Pulmonary artery endothelial cell (primary cell): Measurements from ENCODE around the gene DYNLT4. TPM values are rescaled to one million over a fixed set of nuclear protein-coding genes. Genes with fewer than 3 reads are reported as not detected.
A peak's percentile ranks its signal among the peaks of the same experiment; 100 is the strongest.
"Not testable (repeated sequence)": the region's sequence is repeated elsewhere in the genome, so short reads cannot be mapped to it uniquely, and the experiment has no call there.

Experiments
- DNase-seq: peaks from one replicate; pipeline ENCODE4 v3.0.0-alpha.2; 2011; ENCODE audit warnings: low read depth, low spot score
- total RNA-seq: library from RNA; depleted of rRNA; stranded (reverse); fragments of >200 nt; gene quantifications from 2 replicates; pipeline ENCODE4 v1.2.3, GENCODE V29; 2014

DYNLT4 gene, protein sequence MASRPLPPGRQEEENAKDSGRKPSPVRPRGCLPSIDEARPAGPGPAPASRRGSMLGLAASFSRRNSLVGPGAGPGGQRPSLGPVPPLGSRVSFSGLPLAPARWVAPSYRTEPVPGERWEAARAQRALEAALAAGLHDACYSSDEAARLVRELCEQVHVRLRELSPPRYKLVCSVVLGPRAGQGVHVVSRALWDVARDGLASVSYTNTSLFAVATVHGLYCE
- total RNA-seq: 0.20 and 0.28 TPM in 2 replicates

DNA sequence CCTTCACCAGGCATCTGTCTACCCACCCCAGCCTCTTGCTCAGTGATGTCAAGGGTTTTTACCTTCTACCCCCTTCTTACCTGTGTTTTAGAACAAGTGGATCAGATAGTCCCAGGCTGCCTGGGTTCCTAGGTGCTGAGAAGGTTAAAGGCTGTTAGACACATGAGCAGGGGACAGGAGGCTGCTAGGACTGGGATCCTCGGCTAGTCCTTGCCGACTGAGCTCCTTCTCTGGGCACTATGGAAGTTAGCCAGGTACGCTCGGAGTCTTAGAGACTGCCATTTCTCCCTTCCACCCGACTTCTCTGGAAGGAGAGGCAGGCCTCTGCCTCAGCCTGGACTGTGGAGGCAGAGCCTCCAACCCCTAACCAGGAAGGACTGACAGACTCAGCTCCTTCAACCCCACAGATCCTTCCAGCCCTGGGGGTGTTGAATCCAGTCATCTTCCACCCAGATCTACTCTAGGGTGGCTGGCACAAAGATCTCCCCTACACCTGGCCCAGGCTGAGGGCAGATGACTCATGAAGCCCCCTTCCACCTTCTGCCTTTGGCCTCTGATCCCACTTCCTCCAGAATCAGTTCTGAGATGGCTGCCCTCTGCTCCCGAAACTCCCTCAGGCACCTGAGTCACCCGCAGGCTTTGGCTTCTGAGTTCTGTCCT, at the start of gene DYNLT4:
Gene DYNLT4, minus strand, starts transcription at position 648 of the 660 bp plus-strand sequence. CDS start 683 bp downstream, outside the sequence.
- no peak for DNase-seq

DNA sequence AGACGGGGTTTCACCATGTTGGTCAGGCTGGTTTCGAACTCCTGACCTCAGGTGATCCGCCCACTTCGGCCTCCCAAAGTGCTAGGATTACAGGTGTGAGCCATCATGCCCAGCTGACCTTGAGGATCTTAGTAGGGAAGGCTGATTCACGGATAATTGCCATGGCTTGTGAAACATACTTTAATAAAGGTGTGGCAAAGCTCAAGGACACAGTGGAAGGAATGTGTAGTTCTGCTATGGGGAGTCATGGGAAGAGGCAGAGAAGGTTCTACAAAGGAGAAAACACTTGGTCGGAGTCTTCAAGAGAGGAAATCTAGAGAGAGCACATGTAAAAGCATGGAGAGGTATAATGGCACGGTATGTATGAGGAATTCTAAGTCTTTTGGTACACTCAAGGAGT, 48.6 kb upstream of the DYNLT4 start:
- no peak for DNase-seq

DNA sequence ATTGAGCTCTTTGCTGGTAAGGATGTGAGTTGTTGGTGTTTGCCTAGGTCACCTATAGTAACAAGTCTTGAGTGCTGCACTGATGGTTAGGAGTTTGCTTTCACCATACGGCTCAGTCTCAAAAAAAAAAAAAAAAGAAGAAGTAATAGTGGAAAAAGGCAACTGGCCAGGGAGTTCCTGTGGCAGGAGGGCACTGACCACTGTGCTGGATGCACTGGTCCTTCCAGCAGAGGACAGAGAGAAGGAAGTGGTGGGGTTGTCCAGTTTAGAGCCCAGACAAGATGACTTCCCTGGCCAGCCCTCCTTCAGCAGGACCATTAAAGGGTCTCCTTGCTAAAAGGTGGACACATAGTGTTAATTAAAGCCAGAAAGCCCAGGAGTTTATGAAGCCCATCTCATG, 47.8 kb upstream of the DYNLT4 start:
- DNase-seq: no peak

DNA sequence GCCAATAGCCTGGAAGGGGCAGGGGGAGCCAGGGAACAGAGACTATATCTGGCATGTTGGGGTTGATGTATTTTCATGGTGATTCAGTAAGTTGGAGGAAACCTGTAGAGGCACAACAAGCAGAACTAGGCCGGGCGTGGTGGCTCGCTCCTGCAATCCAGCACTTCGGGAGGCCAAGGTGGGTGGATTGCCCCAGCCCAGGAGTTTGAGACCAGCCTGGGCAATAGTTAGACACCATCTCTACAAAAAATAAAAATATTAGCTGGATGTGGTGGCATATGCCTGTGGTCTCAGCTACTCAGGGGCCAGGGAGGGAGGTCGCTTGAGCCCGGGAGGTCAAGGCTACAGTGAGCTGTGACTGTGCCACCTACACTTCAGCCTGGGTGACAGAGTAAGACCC, 46.0 kb upstream of the DYNLT4 start:
- DNase-seq: no peak

DNA sequence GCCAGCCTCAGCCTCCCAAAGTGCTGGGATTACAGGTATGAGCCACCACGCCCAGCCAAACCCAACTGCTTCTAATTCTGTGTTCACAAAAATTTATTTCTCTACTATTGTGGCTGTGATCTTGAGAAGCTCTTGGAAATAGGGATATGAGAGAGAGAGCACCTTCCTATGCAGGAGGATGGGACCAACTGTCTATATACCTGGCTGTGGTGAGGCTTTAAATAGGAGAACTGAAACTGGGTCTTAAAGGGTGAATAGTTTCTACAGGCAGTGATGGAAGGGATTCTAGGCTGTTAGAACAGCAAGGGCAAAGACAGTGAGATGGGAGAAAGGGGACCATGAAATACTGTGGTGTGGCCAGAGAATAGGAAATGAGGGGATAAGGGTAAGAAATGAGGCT, 44.2 kb upstream of the DYNLT4 start:
- DNase-seq: no peak

DNA sequence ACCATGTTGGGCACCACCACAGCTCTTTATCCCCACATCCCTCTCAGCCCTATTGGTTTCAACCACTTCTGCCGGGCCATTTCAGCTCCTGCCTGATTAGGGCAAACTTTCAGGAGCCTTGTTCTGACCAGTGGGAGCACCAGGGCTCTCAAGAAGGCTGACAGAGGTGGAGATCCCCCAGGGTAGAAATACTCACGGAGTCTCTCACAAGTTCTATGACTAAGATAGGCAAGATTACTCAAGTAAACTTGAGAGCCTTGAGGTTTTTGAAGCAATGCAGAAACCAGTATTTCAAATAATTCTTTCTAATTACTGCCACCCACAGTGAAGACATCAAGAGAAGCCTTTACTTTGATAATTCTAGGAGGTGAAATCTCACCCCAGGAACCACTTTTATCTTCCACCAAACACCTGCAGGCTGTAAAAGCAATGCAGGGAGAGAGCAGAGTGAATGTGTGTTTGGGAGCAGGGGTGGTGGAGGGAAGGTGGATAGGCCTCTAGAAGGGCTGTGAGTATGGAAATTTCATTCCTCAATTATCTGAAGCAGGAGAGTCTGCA, 42.5 kb upstream of the DYNLT4 start:
- no peak for DNase-seq

DNA sequence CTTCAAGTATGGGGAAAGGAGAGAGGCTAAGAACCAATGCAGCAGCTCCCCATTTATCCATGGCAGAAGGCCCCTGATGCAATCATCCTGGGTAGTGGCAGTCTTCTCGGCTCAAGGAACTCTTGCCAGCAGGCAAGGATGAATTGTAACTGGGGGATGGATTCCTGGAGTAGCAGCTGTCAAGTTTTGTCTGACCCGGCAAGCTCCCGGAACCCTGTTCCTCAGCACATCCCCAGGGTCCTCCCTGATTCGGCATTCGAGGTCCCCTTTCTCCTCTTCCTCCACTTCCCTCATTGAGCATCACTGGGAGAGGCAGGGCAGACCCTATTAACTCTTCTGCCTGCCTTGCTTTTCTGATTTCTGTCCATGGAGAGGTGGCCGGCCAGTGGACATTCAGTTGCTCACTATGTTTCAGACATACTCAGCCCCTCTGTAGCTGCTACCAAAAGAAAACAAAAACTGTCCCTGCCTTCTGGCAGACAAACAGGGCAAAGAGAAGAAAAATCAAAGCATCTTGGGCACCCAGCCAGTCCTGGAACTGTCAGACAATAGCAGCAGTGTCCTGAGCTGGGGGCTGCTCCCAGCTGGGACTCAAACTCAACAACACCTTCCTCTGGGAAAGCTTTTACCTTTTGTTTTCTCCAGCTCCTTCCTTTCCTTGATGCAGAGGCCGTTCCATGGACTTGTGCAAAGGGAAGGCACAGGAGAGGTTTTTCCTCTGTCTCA, 41.5 kb upstream of the DYNLT4 start:
- DNase-seq: no peak

DNA sequence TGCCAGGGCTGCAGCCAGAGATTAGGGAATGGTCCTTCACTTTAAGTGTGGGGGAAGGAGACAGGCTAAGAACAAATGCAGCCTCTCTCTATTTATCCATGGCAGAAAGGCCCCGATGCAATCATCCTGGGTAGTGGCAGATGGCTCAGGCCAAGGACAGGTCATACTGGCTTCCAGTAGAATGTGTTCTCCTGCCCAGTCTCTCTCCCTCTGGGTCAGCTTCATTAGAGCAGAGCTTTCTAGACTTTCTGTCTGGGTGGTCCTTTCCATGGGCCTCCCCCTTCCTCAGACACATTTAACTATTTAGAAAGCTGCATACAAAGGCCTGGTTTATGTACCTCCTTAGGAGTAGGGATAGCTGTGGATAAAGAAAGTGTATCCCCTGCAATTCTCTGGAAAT, 40.7 kb upstream of the DYNLT4 start:
- DNase-seq: no peak

DNA sequence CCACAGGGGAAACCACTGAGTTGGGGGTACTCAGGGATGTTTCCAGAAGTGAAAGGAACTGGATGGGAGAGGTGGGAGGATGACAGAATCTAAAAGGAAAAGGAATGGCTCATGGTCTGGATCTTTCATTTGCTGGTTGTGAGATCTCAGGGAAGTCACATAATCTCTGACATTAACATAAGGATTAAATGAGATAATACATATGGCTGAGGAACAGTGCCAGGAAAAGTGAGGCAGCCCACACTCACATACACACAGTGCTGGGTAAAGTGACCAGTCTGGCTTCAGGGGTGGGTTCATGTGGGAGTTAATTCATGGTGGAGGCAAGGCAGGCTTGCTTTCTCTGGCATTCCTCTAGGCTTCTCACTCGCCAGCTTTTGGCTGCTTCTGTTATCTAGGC, 39.8 kb upstream of the DYNLT4 start:
- DNase-seq: no peak

DNA sequence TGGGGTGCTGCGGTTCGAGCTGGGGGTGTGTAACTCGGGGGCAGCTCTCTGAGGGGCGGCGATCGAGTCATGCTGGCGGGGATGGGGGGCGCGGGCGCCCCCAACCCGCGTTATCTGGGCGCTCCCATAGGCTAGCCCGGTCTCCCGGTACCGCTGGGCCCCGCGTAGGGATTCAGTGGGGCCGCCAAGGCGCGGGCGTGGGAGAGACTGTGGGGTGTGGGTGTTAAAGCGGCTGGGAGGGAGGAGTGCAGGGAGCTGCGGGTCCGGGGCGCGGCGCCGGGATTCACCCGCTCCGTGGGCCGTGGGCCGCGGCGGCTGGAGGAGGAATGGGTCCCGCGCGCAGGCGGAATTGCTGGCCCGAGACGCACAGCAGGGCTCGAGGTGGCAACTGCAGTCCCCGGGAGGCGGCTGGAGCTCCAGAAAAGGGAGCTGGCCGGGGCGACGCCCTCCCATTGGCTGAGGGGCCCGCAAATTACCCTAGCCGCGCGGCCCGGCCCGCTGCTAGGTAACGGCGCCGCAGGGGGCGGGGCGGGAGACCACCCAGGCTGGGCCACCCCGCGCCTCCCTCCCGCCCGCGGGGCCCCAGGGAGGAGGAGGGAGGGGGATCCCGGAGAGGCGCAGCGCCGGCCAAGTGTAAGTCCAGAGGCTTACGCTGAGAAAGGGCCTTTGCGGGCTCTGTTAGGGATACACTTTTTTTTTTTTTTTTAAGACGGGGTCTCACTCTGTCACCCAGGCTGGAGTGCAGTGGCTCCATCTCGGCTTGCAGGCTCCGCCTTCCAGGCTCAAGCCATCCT, 35.9 kb upstream of the DYNLT4 start, which contains the start of gene PTCH2:
Gene PTCH2, minus strand, starts transcription at position 392 of the 794 bp plus-strand sequence. Its CDS starts 321 bp downstream, at position 71.
- DNase-seq: no peak

DNA sequence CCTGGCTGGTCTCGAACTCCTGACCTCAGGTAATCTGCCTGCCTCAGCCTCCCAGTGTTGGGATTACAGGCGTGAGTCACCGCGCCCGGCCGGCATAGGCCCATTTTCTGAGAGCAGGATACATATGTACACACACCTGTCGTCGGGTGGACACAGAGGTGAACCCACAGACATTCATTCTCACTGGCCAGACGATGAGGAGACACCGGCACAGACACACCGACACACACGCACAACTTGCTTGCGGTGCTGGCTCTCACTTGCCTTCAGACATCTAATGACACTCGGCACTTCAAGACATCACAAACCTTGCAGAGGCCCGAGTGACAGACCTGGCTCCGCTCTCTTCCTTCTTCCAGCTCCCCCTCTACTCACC, 35.3 kb upstream of the DYNLT4 start:
- no peak for DNase-seq

DNA sequence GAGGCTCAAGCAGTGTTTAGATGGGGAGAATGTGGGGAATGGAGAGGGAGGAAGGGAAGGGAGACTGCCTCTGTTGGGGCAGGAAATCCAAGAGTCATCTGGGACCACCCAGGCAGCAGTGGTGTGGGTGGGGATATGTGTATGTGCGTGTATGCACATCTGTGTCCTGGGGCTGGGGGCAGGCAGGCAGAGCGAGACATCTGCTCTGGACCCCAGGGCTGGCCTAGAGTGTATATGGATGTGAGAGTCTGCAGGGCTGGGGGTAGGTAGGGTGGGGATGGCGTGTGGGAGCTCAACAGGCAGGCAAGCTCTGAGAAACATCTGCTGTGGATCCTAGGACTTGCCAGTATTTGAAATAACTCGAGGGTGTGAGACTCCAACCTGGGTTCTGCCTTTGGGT, 32.4 kb upstream of the DYNLT4 start:
- DNase-seq: no peak

DNA sequence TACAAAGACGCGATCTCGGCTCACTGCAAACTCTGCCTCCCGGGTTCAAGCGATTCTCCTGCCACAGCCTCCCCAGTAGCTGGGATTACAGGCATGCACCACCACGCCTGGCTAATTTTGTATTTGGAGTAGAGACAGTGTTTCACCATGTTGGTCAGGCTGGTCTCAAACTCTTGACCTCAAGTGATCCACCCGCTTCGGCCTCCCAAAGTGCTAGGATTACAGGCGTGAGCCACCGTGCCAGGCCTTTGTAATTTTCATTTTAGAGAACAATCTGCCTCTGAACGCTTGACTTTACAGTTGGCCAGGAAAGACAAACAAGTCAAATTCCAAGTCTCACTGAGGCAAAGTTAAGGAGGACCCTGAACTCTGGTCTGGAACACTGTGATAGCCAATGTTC, 31.1 kb upstream of the DYNLT4 start:
- DNase-seq: not testable (repeated sequence)

DNA sequence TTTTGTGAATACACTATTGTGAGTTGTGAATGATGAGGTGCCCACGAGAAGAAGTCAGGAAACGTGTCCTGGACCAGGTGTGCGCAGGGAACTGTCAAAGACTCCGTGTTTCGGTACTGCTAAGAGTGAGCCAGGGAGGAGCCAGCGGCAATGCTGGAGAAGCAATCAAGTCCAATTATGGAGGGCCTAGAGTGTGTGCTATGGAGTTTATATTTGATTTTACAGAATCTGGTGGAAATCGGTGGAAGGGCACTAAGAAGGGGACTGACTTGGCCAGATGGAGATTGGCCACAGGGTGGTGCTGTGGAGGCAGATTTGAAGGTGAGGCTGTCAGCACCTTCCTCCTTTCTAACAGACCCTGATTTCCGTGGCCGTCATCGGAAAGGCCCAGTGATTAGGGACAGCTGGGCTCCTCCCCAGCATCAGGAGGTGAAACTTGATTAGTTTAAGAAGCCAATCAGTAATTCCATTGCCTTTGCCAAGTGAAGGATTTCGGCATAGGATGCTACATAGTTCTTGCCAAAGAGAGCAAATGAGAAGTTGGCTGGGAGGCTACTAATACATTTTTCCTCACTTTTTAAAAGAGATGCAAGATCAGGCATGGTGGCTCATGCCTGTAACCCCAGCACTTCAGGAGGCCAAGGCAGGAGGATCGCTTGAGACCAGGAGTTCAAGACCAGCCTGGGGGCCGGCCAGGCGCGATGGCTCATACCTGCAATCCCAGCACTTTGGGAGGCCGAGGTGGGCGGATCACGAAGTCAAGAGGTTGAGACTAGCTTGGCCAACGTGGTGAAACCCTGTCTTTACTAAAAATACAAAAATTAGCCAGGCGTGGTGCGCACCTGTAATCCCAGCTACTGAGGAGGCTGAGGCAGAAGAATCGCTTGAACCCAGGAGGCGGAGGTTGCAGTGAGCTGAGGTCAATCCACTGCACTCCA, 28.9 kb upstream of the DYNLT4 start:
- peak; percentile 59 for DNase-seq

DNA sequence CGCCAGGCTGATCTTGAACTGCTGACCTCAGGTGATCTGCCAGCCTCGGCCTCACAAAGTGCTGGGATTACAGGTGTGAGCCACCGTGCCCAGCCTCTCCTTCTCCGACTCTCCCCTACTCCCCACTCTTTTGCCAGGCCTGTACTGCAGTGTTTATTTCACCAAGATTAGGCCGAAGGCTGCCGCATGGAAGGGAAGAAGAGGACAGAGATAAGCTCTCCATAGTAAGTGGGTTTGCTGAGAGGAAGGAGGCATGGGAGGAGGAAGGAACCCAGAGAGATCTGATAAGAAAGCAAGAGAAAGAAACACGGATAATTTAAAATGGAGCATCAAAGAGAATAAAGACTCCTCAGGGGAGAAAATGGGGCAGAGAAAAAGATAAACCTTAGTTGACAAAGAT, 27.2 kb upstream of the DYNLT4 start:
- DNase-seq: no peak

DNA sequence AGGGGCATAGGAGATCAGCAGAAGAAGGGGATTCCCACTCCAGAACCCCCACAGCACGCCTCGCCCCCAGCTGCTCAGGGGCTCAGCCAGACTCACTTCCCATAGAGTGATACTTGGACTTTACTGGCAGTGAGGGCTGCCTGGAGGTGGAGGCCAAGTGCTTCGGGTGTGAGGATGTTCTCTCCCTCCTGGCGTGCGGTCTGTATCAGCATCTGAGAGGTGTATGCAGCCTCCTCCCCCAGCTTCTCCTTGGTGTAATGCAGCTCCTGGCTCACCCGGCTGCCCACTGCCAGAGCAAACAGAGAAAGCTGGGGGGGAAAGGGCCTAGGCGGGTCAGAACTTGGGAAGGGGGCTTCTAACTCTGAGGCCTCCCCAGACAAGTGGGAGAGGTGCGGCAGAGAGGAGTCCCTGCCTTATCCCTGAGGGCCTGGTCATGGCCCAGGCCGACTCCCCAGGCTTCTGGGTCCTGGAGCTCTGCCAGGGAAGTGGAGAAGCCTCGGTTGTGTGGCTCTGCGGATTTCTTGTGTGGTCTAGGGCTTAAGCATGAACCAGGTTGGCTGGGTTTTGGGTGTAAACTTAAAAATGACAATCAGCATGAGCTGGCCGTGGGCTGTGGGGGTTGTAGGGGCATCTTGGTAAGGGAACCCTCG, 25.0 kb upstream of the DYNLT4 start:
- no peak for DNase-seq

DNA sequence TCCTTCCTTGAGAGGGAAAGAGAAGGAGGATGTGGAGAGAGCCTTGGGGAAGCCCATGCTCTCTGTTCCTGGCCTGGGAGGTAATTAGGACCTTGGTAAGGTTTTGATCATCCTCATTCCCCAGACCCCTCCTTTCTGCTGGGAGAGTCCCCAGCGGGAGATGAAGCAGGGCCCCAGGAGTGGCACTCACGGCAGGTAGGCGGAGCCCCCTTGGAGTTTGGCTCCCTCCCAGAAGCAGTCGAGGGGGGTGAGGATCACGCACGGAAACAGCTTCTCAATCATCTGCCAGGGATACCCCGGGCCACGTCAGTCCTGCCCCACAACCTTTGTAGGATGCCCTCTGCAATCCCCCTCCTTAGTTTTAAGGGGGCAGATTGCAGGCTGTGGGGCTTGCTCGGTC, 24.4 kb upstream of the DYNLT4 start:
- no peak for DNase-seq

DNA sequence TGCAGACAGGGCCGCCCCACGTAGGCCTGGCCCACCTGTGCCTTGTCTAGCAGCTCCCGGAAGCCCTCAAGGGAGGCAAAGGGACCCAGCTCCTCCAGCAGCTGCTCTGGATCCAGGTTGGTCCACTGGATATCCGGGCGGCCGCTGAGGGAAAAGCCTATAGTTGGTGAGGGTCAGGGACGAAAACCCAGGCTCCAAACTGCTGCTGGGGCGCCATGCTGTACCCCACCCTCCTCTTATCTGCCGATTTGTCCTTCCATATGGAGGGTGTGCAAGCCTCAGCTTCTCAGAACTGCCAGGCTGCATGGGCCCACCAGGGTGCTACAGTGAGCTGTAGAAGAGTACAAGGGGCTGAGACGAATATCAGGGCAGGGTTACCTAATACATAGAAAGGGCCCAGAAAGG, 23.8 kb upstream of the DYNLT4 start:
- DNase-seq: no peak

DNA sequence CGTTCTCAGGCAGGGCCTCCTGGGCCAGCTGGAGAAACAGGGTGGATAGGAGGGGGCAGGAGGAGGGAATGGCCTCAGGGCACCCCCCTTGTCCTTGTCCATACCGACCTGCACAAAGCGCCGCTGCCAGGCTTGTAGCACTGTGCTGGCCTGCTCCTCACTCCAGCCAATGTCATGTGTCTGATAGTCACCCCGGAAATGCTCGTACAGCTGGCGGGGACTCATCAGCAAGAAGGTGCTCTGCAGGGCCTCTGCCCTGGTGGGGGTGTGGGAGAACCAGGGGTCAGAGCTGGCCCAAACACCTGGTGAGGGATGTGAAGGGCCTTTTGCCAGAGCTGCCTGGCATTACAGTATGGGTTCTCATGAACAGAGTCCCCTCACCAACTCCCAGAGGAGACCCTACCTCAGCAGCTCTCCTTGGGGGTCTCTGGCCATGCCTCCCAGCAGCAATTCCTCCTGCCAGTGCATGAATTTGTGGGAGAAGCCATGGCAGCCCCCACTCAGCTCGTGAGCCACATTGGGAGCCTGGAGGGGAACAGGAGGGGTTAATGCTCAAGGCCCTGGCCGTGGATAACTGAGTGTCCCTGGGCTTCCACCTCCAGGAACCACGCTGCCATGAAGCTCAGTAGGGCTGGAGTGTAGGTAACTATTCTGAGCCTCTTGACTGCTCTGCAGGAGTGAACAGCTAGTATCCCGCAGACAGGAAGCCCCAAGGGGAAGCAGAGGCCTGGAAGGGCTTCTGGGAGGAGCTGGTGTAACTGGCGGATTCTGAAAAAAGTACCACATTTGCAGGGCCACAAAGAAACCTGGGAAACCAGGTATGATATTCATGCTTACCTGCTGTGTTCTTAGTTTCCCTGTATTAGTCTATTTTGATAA, 22.6 kb upstream of the DYNLT4 start:
- no peak for DNase-seq
